ENCODE results near the gene RBM6.

DNA sequence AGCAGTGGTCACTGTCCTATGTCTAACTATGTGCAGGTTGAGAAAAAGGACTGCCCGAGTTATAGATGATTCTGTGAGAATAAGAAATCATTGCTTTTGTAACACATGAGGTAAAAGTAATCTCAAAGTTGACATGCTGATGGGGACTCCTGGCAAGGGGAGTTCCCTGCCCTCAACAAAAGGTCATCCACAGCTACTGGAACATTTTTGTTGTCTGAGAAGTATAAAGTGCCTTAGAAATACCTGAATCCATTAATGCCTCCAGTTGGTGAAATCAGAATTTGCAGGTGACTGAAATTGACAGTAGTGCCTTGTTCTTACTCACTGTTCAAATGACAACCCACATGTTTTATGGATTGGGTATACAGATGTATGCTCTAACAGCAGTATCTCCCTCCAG lies 105.0 kb downstream of the RBM6 start:
- TF ChIP-seq, protein P1, sequence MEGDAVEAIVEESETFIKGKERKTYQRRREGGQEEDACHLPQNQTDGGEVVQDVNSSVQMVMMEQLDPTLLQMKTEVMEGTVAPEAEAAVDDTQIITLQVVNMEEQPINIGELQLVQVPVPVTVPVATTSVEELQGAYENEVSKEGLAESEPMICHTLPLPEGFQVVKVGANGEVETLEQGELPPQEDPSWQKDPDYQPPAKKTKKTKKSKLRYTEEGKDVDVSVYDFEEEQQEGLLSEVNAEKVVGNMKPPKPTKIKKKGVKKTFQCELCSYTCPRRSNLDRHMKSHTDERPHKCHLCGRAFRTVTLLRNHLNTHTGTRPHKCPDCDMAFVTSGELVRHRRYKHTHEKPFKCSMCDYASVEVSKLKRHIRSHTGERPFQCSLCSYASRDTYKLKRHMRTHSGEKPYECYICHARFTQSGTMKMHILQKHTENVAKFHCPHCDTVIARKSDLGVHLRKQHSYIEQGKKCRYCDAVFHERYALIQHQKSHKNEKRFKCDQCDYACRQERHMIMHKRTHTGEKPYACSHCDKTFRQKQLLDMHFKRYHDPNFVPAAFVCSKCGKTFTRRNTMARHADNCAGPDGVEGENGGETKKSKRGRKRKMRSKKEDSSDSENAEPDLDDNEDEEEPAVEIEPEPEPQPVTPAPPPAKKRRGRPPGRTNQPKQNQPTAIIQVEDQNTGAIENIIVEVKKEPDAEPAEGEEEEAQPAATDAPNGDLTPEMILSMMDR (IDR thresholded peaks at IDR 0.05): no peak
- no peak for TF ChIP-seq POLR2A (IDR thresholded peaks at IDR 0.05)

Data from upper lobe of left lung (tissue), 4 donors.